Measurements from ENCODE around the gene KIF2A.

- TF ChIP-seq CTCF (optimal IDR thresholded peaks at IDR 0.05 in 1 of 3, IDR thresholded peaks at IDR 0.05 in 1 of 3, conservative IDR thresholded peaks at IDR 0.05 in 1 of 3; ENCODE audit: extremely low read depth in 1 of 3, insufficient read depth in 2 of 3, low read length in 3 of 3) (no peak), EZH2 (IDR thresholded peaks at IDR 0.05; ENCODE audit: low read length) (no peak)
Observed at GRCh38 chr5:62322484-62322883, 16.5 kb downstream of the KIF2A start.
